Posterior vena cava (tissue), 2 donors: ENCODE data around the gene SUPT3H. TPM values are rescaled to one million over a fixed set of nuclear protein-coding genes. Genes with fewer than 3 reads are reported as not detected.

Source experiments
- DNase-seq: peaks from one replicate; pipeline ENCODE4 v3.0.0-alpha.2; 2020; ENCODE audit warnings: low spot score
- intact Hi-C, 2 donors: fragments of 100-400 bp; cut with DNase I; formaldehyde crosslinking; loops; one replicate each; pipeline versions ENCODE4 v1.14.1 to v1.14.2; 2022 to 2023
- total RNA-seq, 2 donors: library from RNA; stranded (reverse); fragmentation: NEBNext Ultra II Directional; extraction: Animal tissue kit (Norgen Biotek cat#: 25700); gene quantifications; one replicate each; pipeline ENCODE4 v1.2.1, GENCODE V29; 2021
- donor health status: DM: yes; HTN: yes; CAD: no.
- donor health status: DM: yes; HTN: yes; CAD: no.

SUPT3H gene
- total RNA-seq, 2 donors from 2014 or later, result 7.9 to 10.3 TPM

GRCh38 chr6:44995486-44996132 is 382.1 kb downstream of the SUPT3H start:
- intact Hi-C loops, result no loop called here
- DNase-seq, result no peak

- intact Hi-C loops, result no loop called here
- DNase-seq, result no peak
These were observed 388.3 kb downstream of the SUPT3H start for GRCh38 chr6:44989391-44989790.

GRCh38 chr6:44985006-44985405 is 392.7 kb downstream of the SUPT3H start:
- intact Hi-C loops, result no loop called here
- no peak for DNase-seq

GRCh38 chr6:44983467-44984365 is 394.0 kb downstream of the SUPT3H start:
- no peak for DNase-seq

GRCh38 chr6:44980841-44981240 is 396.9 kb downstream of the SUPT3H start:
- intact Hi-C loops, result no loop called here
- DNase-seq, result no peak

More at GRCh38 chr6:44983467-44984365, 394.0 kb downstream of the SUPT3H start:
- intact Hi-C loops, result no loop called here

GRCh38 chr6:44976677-44977641 is 400.8 kb downstream of the SUPT3H start:
- intact Hi-C loops, result no loop called here
- DNase-seq, result no peak

- DNase-seq, result no peak
- intact Hi-C loops, result loop anchor here in 1 of 2 donors (5.0 kb wide), 1 partner anchor 688 kb away; no protein-coding TSS in a partner anchor
These were observed 403.2 kb downstream of the SUPT3H start for GRCh38 chr6:44974511-44974910.

- DNase-seq, result no peak
- intact Hi-C loops, result loop anchor here in 1 of 2 donors (5.0 kb wide), 1 partner anchor 690 kb away; no protein-coding TSS in a partner anchor
These were observed 405.0 kb downstream of the SUPT3H start for GRCh38 chr6:44972709-44973108.

GRCh38 chr6:44969446-44970185 is 408.1 kb downstream of the SUPT3H start:
- intact Hi-C loops, result loop anchor here in 1 of 2 donors (5.0 kb wide), 1 partner anchor 693 kb away; no protein-coding TSS in a partner anchor
- DNase-seq, result no peak

GRCh38 chr6:44967481-44967880 is 410.3 kb downstream of the SUPT3H start:
- intact Hi-C loops, result no loop called here
- DNase-seq, result no peak

GRCh38 chr6:44966449-44967092 is 411.2 kb downstream of the SUPT3H start:
- no peak for DNase-seq
- intact Hi-C loops, result no loop called here

GRCh38 chr6:44965708-44966107 is 412.0 kb downstream of the SUPT3H start:
- DNase-seq, result no peak
- intact Hi-C loops, result no loop called here

- intact Hi-C loops, result no loop called here
- no peak for DNase-seq
These were observed 416.8 kb downstream of the SUPT3H start for GRCh38 chr6:44960898-44961297.

- intact Hi-C loops, result no loop called here
- DNase-seq, result no peak
These were observed 418.1 kb downstream of the SUPT3H start for GRCh38 chr6:44959651-44960050.

- intact Hi-C loops, result no loop called here
- DNase-seq, result no peak
These were observed 420.6 kb downstream of the SUPT3H start for GRCh38 chr6:44957156-44957555.

GRCh38 chr6:44956396-44956795 is 421.3 kb downstream of the SUPT3H start:
- DNase-seq, result no peak
- intact Hi-C loops, result no loop called here

GRCh38 chr6:44955145-44955544 is 422.6 kb downstream of the SUPT3H start:
- no peak for DNase-seq
- intact Hi-C loops, result no loop called here

- DNase-seq, result no peak
- intact Hi-C loops, result loop anchor here in 1 of 2 donors (5.0 kb wide), 1 partner anchor 1338 kb away; no protein-coding TSS in a partner anchor
These were observed 423.5 kb downstream of the SUPT3H start for GRCh38 chr6:44954281-44954680.
